ENCODE data around the gene ZNF524.

ZNF524 gene

GRCh38 chr19:55606471-55606787 lies 6.3 kb downstream of the ZNF524 start:
- TF ChIP-seq CTCF (conservative IDR thresholded peaks at IDR 0.05) = peak; percentile 51
- peak overlapping the region; percentile 95 for H3K27ac ChIP-seq

- H3K27ac ChIP-seq = peak overlapping the region; percentile 95
- no peak for TF ChIP-seq CTCF (conservative IDR thresholded peaks at IDR 0.05)
Observed at GRCh38 chr19:55606817-55607216, 6.7 kb downstream of the ZNF524 start.

GRCh38 chr19:55609326-55609725 lies 9.2 kb downstream of the ZNF524 start:
- no peak for TF ChIP-seq CTCF (conservative IDR thresholded peaks at IDR 0.05)
- no peak overlapping the region for H3K27ac ChIP-seq

- no peak overlapping the region for H3K27ac ChIP-seq
- TF ChIP-seq CTCF (conservative IDR thresholded peaks at IDR 0.05) = no peak
Observed at GRCh38 chr19:55611300-55611982, 11.4 kb downstream of the ZNF524 start.

- no peak for TF ChIP-seq CTCF (conservative IDR thresholded peaks at IDR 0.05)
- no peak overlapping the region for H3K27ac ChIP-seq
Observed at GRCh38 chr19:55611983-55612645, 12.0 kb downstream of the ZNF524 start.

GRCh38 chr19:55613396-55613795 lies 13.3 kb downstream of the ZNF524 start:
- H3K27ac ChIP-seq = no peak overlapping the region
- TF ChIP-seq CTCF (conservative IDR thresholded peaks at IDR 0.05) = no peak

GRCh38 chr19:55613930-55614710 lies 14.0 kb downstream of the ZNF524 start:
- H3K27ac ChIP-seq = no peak overlapping the region
- TF ChIP-seq CTCF (conservative IDR thresholded peaks at IDR 0.05) = no peak

Data from VCaP (cell line).